Endothelial cell of umbilical vein (primary cell): ENCODE results near the gene FOXL1. TPM values are rescaled to one million over a fixed set of nuclear protein-coding genes. Genes with fewer than 3 reads are reported as not detected.

Source experiments
- BruUV-seq: library from RNA; stranded (reverse); fragments of 400-500 nt; replicated peaks from 2 replicates; lab custom pipeline; 2021; lab: Mats Ljungman, UMichigan
- CTCF ChIA-PET: fragments of 300-600, 350-600 bp; sonication (Branson Sonifier 250); formaldehyde crosslinking; loops from one replicate; lab custom pipeline; 2021; ENCODE audit warnings: antibody characterized with exemption, inconsistent platforms; lab: Charles Lee
- POLR2A ChIA-PET: fragments of 300-600, 350-600 bp; sonication (Branson Sonifier 250); formaldehyde crosslinking; loops from one replicate; lab custom pipeline; 2021; ENCODE audit warnings: antibody characterized with exemption, inconsistent platforms; lab: Charles Lee
- DNase-seq: peaks from one replicate; pipeline ENCODE4 v3.0.0-alpha.2; 2011; ENCODE audit warnings: low read depth, low spot score
- FAIRE-seq: peaks from 2 replicates; lab custom pipeline; 2011; peaks lifted over from hg19 to GRCh38; lab: Jason Lieb, UNC
- H2AFZ ChIP-seq: 2 replicates; pipeline ENCODE4 v1.6.0; 2012; ENCODE audit warnings: low read depth, low read length, control low read depth, inconsistent platforms
- H3K27ac ChIP-seq: 2 replicates; pipeline ENCODE4 v1.5.1; 2011; ENCODE audit warnings: low read depth, mild to moderate bottlenecking, control low read depth, low read length, moderate library complexity; ENCODE audit not compliant: insufficient read depth
- H3K27me3 ChIP-seq, 2 experiments: 2 replicates each; pipeline versions ENCODE4 v1.6.0 to v1.6.1; 2011; ENCODE audit warnings: low read length in 2 of 2, mixed read lengths in 1 of 2; ENCODE audit not compliant: control insufficient read depth in 2 of 2, insufficient read depth in 2 of 2
- H3K36me3 ChIP-seq, 2 experiments: 2 replicates in 1 of 2; 3 replicates in 1 of 2; pipeline ENCODE4 v1.5.1; 2011; ENCODE audit warnings: low read length in 2 of 2, mild to moderate bottlenecking in 1 of 2, moderate library complexity in 1 of 2; ENCODE audit not compliant: control insufficient read depth in 2 of 2, insufficient read depth in 2 of 2; ENCODE audit errors: extremely low read depth in 1 of 2
- H3K4me1 ChIP-seq: 3 replicates; pipeline ENCODE4 v1.5.1; 2011; ENCODE audit warnings: mild to moderate bottlenecking, low read length; ENCODE audit not compliant: control insufficient read depth, insufficient read depth; ENCODE audit errors: extremely low read depth
- H3K4me2 ChIP-seq: 2 replicates; pipeline ENCODE4 v1.6.1; 2011; ENCODE audit warnings: low read length, control low read depth, mixed read lengths; ENCODE audit not compliant: insufficient read depth
- H3K4me3 ChIP-seq, 3 experiments: fragments of 200-600 bp in 1 of 3; sonication (generic), shearing (Covaris generic) in 1 of 3; replicated peaks in 1 of 3; 2 replicates each; pipeline ENCODE4 v1.5.1; 2011 to 2016; ENCODE audit warnings: control low read depth in 3 of 3, low read length in 3 of 3, mild to moderate bottlenecking in 2 of 3, inconsistent platforms in 1 of 3, low read depth in 1 of 3, moderate library complexity in 1 of 3; ENCODE audit not compliant: insufficient read depth in 1 of 3
- H3K79me2 ChIP-seq: 2 replicates; pipeline ENCODE4 v1.6.0; 2012; ENCODE audit warnings: low read length, inconsistent platforms; ENCODE audit not compliant: control insufficient read depth, insufficient read depth
- H3K9ac ChIP-seq: replicated peaks from 2 replicates; pipeline ENCODE3; 2011; ENCODE audit warnings: low read length, control low read depth; ENCODE audit not compliant: insufficient read depth; ENCODE audit errors: extremely low read depth
- H3K9me1 ChIP-seq: replicated peaks from 3 replicates; pipeline ENCODE4 v1.6.0; 2011; ENCODE audit warnings: mild to moderate bottlenecking, low read length; ENCODE audit not compliant: control insufficient read depth, insufficient read depth; ENCODE audit errors: extremely low read depth
- H3K9me3 ChIP-seq: replicated peaks from 2 replicates; pipeline ENCODE4 v1.5.1; 2012; ENCODE audit warnings: low read length, inconsistent platforms; ENCODE audit not compliant: control insufficient read depth, insufficient read depth
- H4K20me1 ChIP-seq: replicated peaks from 2 replicates; pipeline ENCODE3; 2011; ENCODE audit warnings: mild to moderate bottlenecking, low read length; ENCODE audit not compliant: control insufficient read depth, insufficient read depth; ENCODE audit errors: extremely low read depth
- CTCF ChIP-seq, 2 donors: IDR thresholded peaks; 1 replicate in 1 of 2; 2 replicates in 1 of 2; pipeline ENCODE4 v1.5.1; 2011; ENCODE audit warnings: low read length in 2 of 2, mild to moderate bottlenecking in 2 of 2, moderate library complexity in 2 of 2, control low read depth in 1 of 2, inconsistent platforms in 1 of 2, low read depth in 1 of 2; ENCODE audit not compliant: insufficient read depth in 1 of 2; ENCODE audit errors: extremely low read depth in 1 of 2
- EZH2 ChIP-seq: IDR thresholded peaks from 2 replicates; pipeline ENCODE4 v1.6.1; 2012; ENCODE audit warnings: borderline replicate concordance, low read depth, mild to moderate bottlenecking, moderate library complexity, low read length, inconsistent platforms; ENCODE audit not compliant: severe bottlenecking
- FOS ChIP-seq: IDR thresholded peaks from 2 replicates; pipeline ENCODE4 v1.6.1; 2011; ENCODE audit warnings: mild to moderate bottlenecking, low read length, moderate library complexity, borderline replicate concordance; ENCODE audit not compliant: insufficient read depth
- GATA2 ChIP-seq: IDR thresholded peaks from 2 replicates; pipeline ENCODE4 v1.7.0; 2011; ENCODE audit warnings: low read depth, mild to moderate bottlenecking, moderate library complexity, mixed read lengths, low read length; ENCODE audit not compliant: insufficient read length, insufficient read depth
- JUN ChIP-seq: IDR thresholded peaks from 2 replicates; pipeline ENCODE4 v1.6.1; 2011; ENCODE audit warnings: borderline replicate concordance, low read depth; ENCODE audit not compliant: insufficient read length, insufficient read depth
- MYC ChIP-seq: IDR thresholded peaks from one replicate; pipeline ENCODE4 v1.6.1; 2011; ENCODE audit warnings: mild to moderate bottlenecking, low read depth, low read length
- POLR2A ChIP-seq: IDR thresholded peaks from 2 replicates; pipeline ENCODE4 v1.6.1; 2012; ENCODE audit warnings: low read depth, mild to moderate bottlenecking, control low read depth, low read length
- POLR2AphosphoS5 ChIP-seq: IDR thresholded peaks from 2 replicates; pipeline ENCODE4 v1.6.1; 2012; ENCODE audit warnings: low read depth, mild to moderate bottlenecking, control low read depth, low read length, moderate library complexity; ENCODE audit not compliant: insufficient read depth
- dilution Hi-C: fragments of 300-500 bp; cut with MboI; formaldehyde crosslinking; loops from one replicate; pipeline ENCODE4 v1.15.0; 2019; ENCODE audit warnings: low sequenced_read_pairs; ENCODE audit not compliant: extremely low pct_ligation_motif_present
- intact Hi-C: fragments of 100-400 bp; cut with micrococcal nuclease; formaldehyde crosslinking; loops from one replicate; pipeline ENCODE4 v1.10.0; 2022
- polyA plus RNA-seq, 4 experiments: library from polyadenylated mRNA; depleted of rRNA in 3 of 4; stranded (reverse) in 3 of 4; unstranded in 1 of 4; fragments of >200 nt; gene quantifications; 2 replicates each; pipeline versions ENCODE4 v1.2.1 to v1.2.3, GENCODE V29; 2011 to 2012; ENCODE audit warnings: missing spikeins in 1 of 4
- total RNA-seq: library from RNA; stranded (reverse); gene quantifications from 2 replicates; pipeline ENCODE4 v1.2.3, GENCODE V29; 2021
- TF ChIP-seq, protein P1 (sequence below): IDR thresholded peaks from 2 replicates; pipeline ENCODE4 v1.6.1; 2011; ENCODE audit not compliant: insufficient read depth, insufficient read length

FOXL1 gene
- total and polyA plus RNA-seq, 2 donors (not counting 3 experiments of a cell fraction or from before 2014, with no cell fraction given) = 2.8 to 3.8 TPM

GRCh38 chr16:86545954-86546637 is 32.3 kb upstream of the FOXL1 start:
- intact Hi-C loops = no loop called here
- ChIA-PET POLR2A (no interaction called here), CTCF (no interaction called here)
- no peak for TF ChIP-seq POLR2AphosphoS5
- TF ChIP-seq, protein P1, sequence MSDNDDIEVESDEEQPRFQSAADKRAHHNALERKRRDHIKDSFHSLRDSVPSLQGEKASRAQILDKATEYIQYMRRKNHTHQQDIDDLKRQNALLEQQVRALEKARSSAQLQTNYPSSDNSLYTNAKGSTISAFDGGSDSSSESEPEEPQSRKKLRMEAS = no peak
- no peak for TF ChIP-seq EZH2
- TF ChIP-seq MYC = no peak
- TF ChIP-seq GATA2 = no peak
- no peak for TF ChIP-seq JUN
- TF ChIP-seq POLR2A = no peak
- no peak for TF ChIP-seq CTCF (IDR thresholded peaks at IDR 0.05; ENCODE audit: extremely low read depth in 1 of 2, insufficient read depth in 1 of 2, low read depth in 1 of 2, low read length in 2 of 2)
- TF ChIP-seq FOS = no peak
- DNase-seq (no peak), FAIRE-seq (no peak)
- Histone ChIP-seq H3K27ac (no peak overlapping the region), H3K79me2 (no peaks in the 10 kb centered on the region), H3K4me2 (no peak overlapping the region), H4K20me1 (no peaks in the 10 kb centered on the region), H3K9me1 (no peaks in the 10 kb centered on the region), H3K4me1 (no peaks in the 10 kb centered on the region), H3K36me3 (peaks cover 5 to 23% of the 10 kb centered on the region in 2 experiments), H2AFZ (no peak overlapping the region), H3K27me3 (no peaks in the 10 kb centered on the region), H3K9me3 (no peaks in the 10 kb centered on the region), H3K9ac (no peak overlapping the region), H3K4me3 (no peak overlapping the region)
- dilution Hi-C loops = no loop called here
- BruUV-seq = no TSS peak
